ENCODE results near the gene PIM2.

Gene PIM2

GRCh38 chrX:48901069-48901468 is 17.8 kb downstream of the PIM2 start:
- Histone ChIP-seq H3K4me2 (ENCODE audit: low read depth, low read length) (no peak overlapping the region), H3K79me2 (ENCODE audit: low read length) (peaks cover 36% of the 10 kb centered on the region), H3K9me3 (replicated peaks; ENCODE audit: insufficient read depth, low read length) (no peaks in the 10 kb centered on the region), H3K4me1 (ENCODE audit: low read length) (no peaks in the 10 kb centered on the region), H3K9ac (ENCODE audit: low read length) (no peak overlapping the region), H3F3A (ENCODE audit: insufficient read depth, low read length) (peaks cover 4% of the 10 kb centered on the region; the same call in 1 of the 2 replicates), H3K27me3 (replicated peaks; ENCODE audit: insufficient read depth, low read length) (no peaks in the 10 kb centered on the region), H3K36me3 (replicated peaks; ENCODE audit: insufficient read depth, low read length) (no peaks in the 10 kb centered on the region), H4K20me1 (ENCODE audit: insufficient read depth, low read length) (no peaks in the 10 kb centered on the region), H3K27ac (ENCODE audit: low read length) (no peak overlapping the region), H2AFZ (ENCODE audit: low read length) (no peak overlapping the region), H3K4me3 (ENCODE audit: low read length) (no peak overlapping the region), H3K9me2 (replicated peaks; ENCODE audit: insufficient read depth, low read length) (no peaks in the 10 kb centered on the region)
- no peak for DNase-seq
- no peak for TF ChIP-seq CTCF (IDR thresholded peaks at IDR 0.05; ENCODE audit: low read length)
- TF ChIP-seq EZH2 (optimal IDR thresholded peaks at IDR 0.05; ENCODE audit: low read depth, low read length), result no peak
- TF ChIP-seq EZH2phosphoT487 (IDR thresholded peaks at IDR 0.05; ENCODE audit: low read length), result no peak

GRCh38 chrX:48899078-48899410 is 19.8 kb downstream of the PIM2 start:
- H3K4me2 ChIP-seq (ENCODE audit: low read depth, low read length), result peak overlapping the region; percentile 55; the same call in 1 of the 2 replicates
- peak overlapping the region; percentile 98; the same call in 1 of the 2 replicates for H3K27ac ChIP-seq (ENCODE audit: low read length)
- H2AFZ ChIP-seq (ENCODE audit: low read length), result no peak overlapping the region
- no peaks in the 10 kb centered on the region for H3K9me3 ChIP-seq (replicated peaks; ENCODE audit: insufficient read depth, low read length)
- H3K9me2 ChIP-seq (replicated peaks; ENCODE audit: insufficient read depth, low read length), result no peaks in the 10 kb centered on the region
- no peaks in the 10 kb centered on the region for H4K20me1 ChIP-seq (ENCODE audit: insufficient read depth, low read length)
- H3F3A ChIP-seq (ENCODE audit: insufficient read depth, low read length), result peaks cover 4% of the 10 kb centered on the region; the same call in 1 of the 2 replicates
- H3K4me1 ChIP-seq (ENCODE audit: low read length), result no peaks in the 10 kb centered on the region
- H3K36me3 ChIP-seq (replicated peaks; ENCODE audit: insufficient read depth, low read length), result no peaks in the 10 kb centered on the region
- TF ChIP-seq CTCF (IDR thresholded peaks at IDR 0.05; ENCODE audit: low read length) (no peak), EZH2 (optimal IDR thresholded peaks at IDR 0.05; ENCODE audit: low read depth, low read length) (no peak), EZH2phosphoT487 (IDR thresholded peaks at IDR 0.05; ENCODE audit: low read length) (no peak)
- H3K9ac ChIP-seq (ENCODE audit: low read length), result peak overlapping the region; percentile 53; the same call in 1 of the 2 replicates
- no peak for DNase-seq
- peaks cover 48% of the 10 kb centered on the region for H3K79me2 ChIP-seq (ENCODE audit: low read length)
- no peaks in the 10 kb centered on the region for H3K27me3 ChIP-seq (replicated peaks; ENCODE audit: insufficient read depth, low read length)
- H3K4me3 ChIP-seq (ENCODE audit: low read length), result peak overlapping the region; percentile 45

- Histone ChIP-seq H3K4me2 (ENCODE audit: low read depth, low read length) (peak within 1 kb of the TSS; percentile 74), H3K9ac (ENCODE audit: low read length) (peak within 1 kb of the TSS; percentile 95), H3K4me1 (ENCODE audit: low read length) (no peaks in the 10 kb centered on the region), H3K79me2 (ENCODE audit: low read length) (peaks cover 48% of the 10 kb centered on the region), H3F3A (ENCODE audit: insufficient read depth, low read length) (peaks cover 4% of the 10 kb centered on the region; the same call in 1 of the 2 replicates), H3K36me3 (replicated peaks; ENCODE audit: insufficient read depth, low read length) (no peaks in the 10 kb centered on the region), H3K27me3 (replicated peaks; ENCODE audit: insufficient read depth, low read length) (no peaks in the 10 kb centered on the region), H3K4me3 (ENCODE audit: low read length) (peak within 1 kb of the TSS; percentile 88), H3K27ac (ENCODE audit: low read length) (peak within 1 kb of the TSS; percentile 98), H2AFZ (ENCODE audit: low read length) (peak within 1 kb of the TSS; percentile 56; the same call in 1 of the 2 replicates), H3K9me2 (replicated peaks; ENCODE audit: insufficient read depth, low read length) (no peaks in the 10 kb centered on the region), H4K20me1 (ENCODE audit: insufficient read depth, low read length) (no peaks in the 10 kb centered on the region), H3K9me3 (replicated peaks; ENCODE audit: insufficient read depth, low read length) (no peaks in the 10 kb centered on the region)
- no peak for TF ChIP-seq EZH2 (optimal IDR thresholded peaks at IDR 0.05; ENCODE audit: low read depth, low read length)
- no peak for TF ChIP-seq CTCF (IDR thresholded peaks at IDR 0.05; ENCODE audit: low read length)
- TF ChIP-seq EZH2phosphoT487 (IDR thresholded peaks at IDR 0.05; ENCODE audit: low read length), result no peak
- peak; percentile 93 for DNase-seq
These were observed 21.1 kb downstream of the PIM2 start, which contains the start of the genes PQBP1 and TIMM17B for GRCh38 chrX:48897625-48898306. Gene PQBP1 (plus strand): TSS chrX:48897930. CDS start chrX:48898510, 580 bp downstream. Gene TIMM17B (minus strand): TSS chrX:48897768. CDS start chrX:48897749, 19 bp downstream.

Measured in MM.1S (cell line).